Stomach smooth muscle (tissue), 2 donors: ENCODE results near the gene PACRG.

Source experiments
- H3K27ac ChIP-seq: one replicate; pipeline ENCODE4 v1.7.0; 2013; ENCODE audit warnings: mild to moderate bottlenecking, low read length, inconsistent platforms
- H3K27me3 ChIP-seq, 2 donors: one replicate each; pipeline ENCODE4 v1.7.0; 2013; ENCODE audit warnings: low read length in 2 of 2; ENCODE audit not compliant: insufficient read depth in 2 of 2, control insufficient read depth in 1 of 2
- H3K36me3 ChIP-seq, 2 donors: one replicate each; pipeline ENCODE4 v1.7.0; 2013; ENCODE audit warnings: low read length in 2 of 2; ENCODE audit not compliant: control insufficient read depth in 2 of 2, insufficient read depth in 2 of 2
- H3K4me1 ChIP-seq: one replicate; pipeline ENCODE4 v1.7.0; 2013; ENCODE audit warnings: low read length; ENCODE audit not compliant: control insufficient read depth, insufficient read depth
- H3K4me3 ChIP-seq, 2 donors: one replicate each; pipeline ENCODE4 v1.7.0; 2013; ENCODE audit warnings: low read length in 2 of 2
- H3K9ac ChIP-seq, 2 donors: one replicate each; pipeline ENCODE4 v1.7.0; 2013; ENCODE audit warnings: low read length in 2 of 2, mild to moderate bottlenecking in 1 of 2
- H3K9me3 ChIP-seq, 2 donors: one replicate each; pipeline ENCODE4 v1.7.0; 2013; ENCODE audit warnings: low read length in 2 of 2; ENCODE audit not compliant: control insufficient read depth in 2 of 2
- donor health status: healthy.
- donor health status: Pancreatic carcinoma.

The PACRG gene

GRCh38 chr6:163231356-163232014 lies 503.7 kb downstream of the PACRG start:
- Histone ChIP-seq H3K4me3 (no peak overlapping the region), H3K9me3 (no peaks in the 10 kb centered on the region), H3K4me1 (no peaks in the 10 kb centered on the region), H3K36me3 (no peaks in the 10 kb centered on the region), H3K27ac (no peak overlapping the region), H3K27me3 (no peaks in the 10 kb centered on the region), H3K9ac (no peak overlapping the region)

GRCh38 chr6:163232015-163232523 lies 504.3 kb downstream of the PACRG start:
- Histone ChIP-seq H3K4me3 (no peak overlapping the region), H3K27me3 (no peaks in the 10 kb centered on the region), H3K27ac (no peak overlapping the region), H3K9me3 (no peaks in the 10 kb centered on the region), H3K4me1 (no peaks in the 10 kb centered on the region), H3K9ac (no peak overlapping the region), H3K36me3 (no peaks in the 10 kb centered on the region)

GRCh38 chr6:163232649-163233048 lies 504.9 kb downstream of the PACRG start:
- no peaks in the 10 kb centered on the region for H3K27me3 ChIP-seq
- H3K9ac ChIP-seq: no peak overlapping the region
- H3K27ac ChIP-seq: no peak overlapping the region
- no peaks in the 10 kb centered on the region for H3K4me1 ChIP-seq
- H3K4me3 ChIP-seq: no peak overlapping the region
- H3K36me3 ChIP-seq: no peaks in the 10 kb centered on the region
- no peaks in the 10 kb centered on the region for H3K9me3 ChIP-seq

GRCh38 chr6:163237110-163237509 lies 509.3 kb downstream of the PACRG start:
- H3K27ac ChIP-seq: no peak overlapping the region
- H3K36me3 ChIP-seq: no peaks in the 10 kb centered on the region
- H3K4me1 ChIP-seq: no peaks in the 10 kb centered on the region
- H3K27me3 ChIP-seq: no peaks in the 10 kb centered on the region
- H3K9ac ChIP-seq: no peak overlapping the region
- H3K9me3 ChIP-seq: no peaks in the 10 kb centered on the region
- H3K4me3 ChIP-seq: no peak overlapping the region

- H3K4me3 ChIP-seq: no peak overlapping the region
- H3K27me3 ChIP-seq: no peaks in the 10 kb centered on the region
- H3K4me1 ChIP-seq: no peaks in the 10 kb centered on the region
- H3K9ac ChIP-seq: no peak overlapping the region
- H3K36me3 ChIP-seq: no peaks in the 10 kb centered on the region
- H3K9me3 ChIP-seq: no peaks in the 10 kb centered on the region
- H3K27ac ChIP-seq: no peak overlapping the region
Observed at GRCh38 chr6:163239572-163240340, 512.0 kb downstream of the PACRG start.

- H3K27ac ChIP-seq: no peak overlapping the region
- H3K4me3 ChIP-seq: no peak overlapping the region
- H3K36me3 ChIP-seq: no peaks in the 10 kb centered on the region
- H3K4me1 ChIP-seq: no peaks in the 10 kb centered on the region
- H3K27me3 ChIP-seq: no peaks in the 10 kb centered on the region
- H3K9ac ChIP-seq: no peak overlapping the region
- H3K9me3 ChIP-seq: no peaks in the 10 kb centered on the region
Observed at GRCh38 chr6:163240556-163240955, 512.8 kb downstream of the PACRG start.

- Histone ChIP-seq H3K36me3 (no peaks in the 10 kb centered on the region), H3K4me1 (no peaks in the 10 kb centered on the region), H3K9ac (no peak overlapping the region), H3K27ac (no peak overlapping the region), H3K9me3 (no peaks in the 10 kb centered on the region), H3K27me3 (no peaks in the 10 kb centered on the region), H3K4me3 (no peak overlapping the region)
Observed at GRCh38 chr6:163241683-163242082, 513.9 kb downstream of the PACRG start.

- Histone ChIP-seq H3K4me1 (no peaks in the 10 kb centered on the region), H3K27me3 (no peaks in the 10 kb centered on the region), H3K27ac (no peak overlapping the region), H3K9me3 (no peaks in the 10 kb centered on the region), H3K36me3 (no peaks in the 10 kb centered on the region), H3K4me3 (no peak overlapping the region), H3K9ac (no peak overlapping the region)
Observed at GRCh38 chr6:163243083-163243482, 515.3 kb downstream of the PACRG start.

- Histone ChIP-seq H3K36me3 (no peaks in the 10 kb centered on the region), H3K27ac (no peak overlapping the region), H3K27me3 (no peaks in the 10 kb centered on the region), H3K4me3 (no peak overlapping the region), H3K9ac (no peak overlapping the region), H3K9me3 (no peaks in the 10 kb centered on the region), H3K4me1 (no peaks in the 10 kb centered on the region)
Observed at GRCh38 chr6:163243692-163244589, 516.2 kb downstream of the PACRG start.

- H3K9ac ChIP-seq: no peak overlapping the region
- H3K27me3 ChIP-seq: no peaks in the 10 kb centered on the region
- H3K36me3 ChIP-seq: no peaks in the 10 kb centered on the region
- no peaks in the 10 kb centered on the region for H3K9me3 ChIP-seq
- H3K4me3 ChIP-seq: no peak overlapping the region
- H3K27ac ChIP-seq: no peak overlapping the region
- no peaks in the 10 kb centered on the region for H3K4me1 ChIP-seq
Observed at GRCh38 chr6:163248051-163248450, 520.3 kb downstream of the PACRG start.
